MV-4-11 (cell line): ENCODE measurements around the gene PTEN.
A peak's percentile ranks its signal among the peaks of the same experiment; 100 is the strongest.
"Not testable (repeated sequence)": the region's sequence is repeated elsewhere in the genome, so short reads cannot be mapped to it uniquely, and the experiment has no call there.

Source experiments
- DNase-seq: peaks from one replicate; lab custom pipeline; 2025; lab: John Stamatoyannopoulos, UW

The PTEN gene

DNA sequence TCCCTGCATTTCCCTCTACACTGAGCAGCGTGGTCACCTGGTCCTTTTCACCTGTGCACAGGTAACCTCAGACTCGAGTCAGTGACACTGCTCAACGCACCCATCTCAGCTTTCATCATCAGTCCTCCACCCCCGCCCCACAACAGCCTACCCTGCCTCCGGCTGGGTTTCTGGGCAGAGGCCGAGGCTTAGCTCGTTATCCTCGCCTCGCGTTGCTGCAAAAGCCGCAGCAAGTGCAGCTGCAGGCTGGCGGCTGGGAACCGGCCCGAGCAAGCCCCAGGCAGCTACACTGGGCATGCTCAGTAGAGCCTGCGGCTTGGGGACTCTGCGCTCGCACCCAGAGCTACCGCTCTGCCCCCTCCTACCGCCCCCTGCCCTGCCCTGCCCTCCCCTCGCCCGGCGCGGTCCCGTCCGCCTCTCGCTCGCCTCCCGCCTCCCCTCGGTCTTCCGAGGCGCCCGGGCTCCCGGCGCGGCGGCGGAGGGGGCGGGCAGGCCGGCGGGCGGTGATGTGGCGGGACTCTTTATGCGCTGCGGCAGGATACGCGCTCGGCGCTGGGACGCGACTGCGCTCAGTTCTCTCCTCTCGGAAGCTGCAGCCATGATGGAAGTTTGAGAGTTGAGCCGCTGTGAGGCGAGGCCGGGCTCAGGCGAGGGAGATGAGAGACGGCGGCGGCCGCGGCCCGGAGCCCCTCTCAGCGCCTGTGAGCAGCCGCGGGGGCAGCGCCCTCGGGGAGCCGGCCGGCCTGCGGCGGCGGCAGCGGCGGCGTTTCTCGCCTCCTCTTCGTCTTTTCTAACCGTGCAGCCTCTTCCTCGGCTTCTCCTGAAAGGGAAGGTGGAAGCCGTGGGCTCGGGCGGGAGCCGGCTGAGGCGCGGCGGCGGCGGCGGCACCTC is at the start of gene PTEN, which contains the start of gene KLLN:
PTEN (plus strand) TSS at position 573 of the 891 bp plus-strand sequence. CDS start 845 bp downstream, outside the sequence.
KLLN (minus strand) TSS at position 481 of the 891 bp plus-strand sequence. CDS start 1,046 bp downstream, outside the sequence.
- peak; percentile 92 for DNase-seq

DNA sequence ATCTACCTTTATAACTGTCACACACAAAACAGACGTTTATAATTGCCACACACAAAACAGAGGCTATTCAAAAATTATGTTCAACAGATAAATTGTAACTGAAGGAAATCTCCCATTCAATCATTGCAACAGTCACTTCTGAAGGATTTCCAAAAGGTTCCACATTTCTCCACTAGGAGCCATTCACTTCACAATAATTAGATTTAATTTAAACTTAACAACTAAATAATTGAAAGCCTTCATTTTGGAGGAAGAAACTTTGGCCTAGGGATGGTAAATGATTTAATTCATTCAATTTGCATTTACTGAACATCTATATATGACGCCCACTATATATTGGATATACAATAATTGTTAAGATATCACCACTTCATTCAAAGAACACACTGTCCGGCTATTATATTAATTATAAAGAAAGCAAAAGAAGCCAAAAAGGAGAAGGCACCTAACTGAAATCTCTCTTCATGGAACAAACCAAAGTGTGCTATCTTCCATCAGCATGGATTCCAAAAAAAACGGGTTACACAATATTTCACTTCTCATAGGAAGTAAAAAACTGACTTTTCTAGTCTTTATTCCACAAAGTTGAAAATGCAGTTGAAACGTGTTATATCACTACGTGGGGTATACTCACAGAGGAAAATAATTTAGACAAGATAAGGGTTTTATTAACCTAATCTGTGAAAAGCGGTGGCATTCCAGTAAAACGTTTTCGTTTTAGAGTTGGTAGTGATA is 47.1 kb upstream of the PTEN start:
- peak; percentile 16 for DNase-seq

- DNase-seq = no peak
Observed at GRCh38 chr10:87816898-87817608, 46.4 kb upstream of the PTEN start.

- peak; percentile 85 for DNase-seq
Observed at GRCh38 chr10:87817609-87818504, 45.6 kb upstream of the PTEN start, which contains the start of gene ATAD1. TSS of gene ATAD1 (minus strand) at chr10:87818226. CDS start at chr10:87814599, 3,627 bp downstream.

DNA sequence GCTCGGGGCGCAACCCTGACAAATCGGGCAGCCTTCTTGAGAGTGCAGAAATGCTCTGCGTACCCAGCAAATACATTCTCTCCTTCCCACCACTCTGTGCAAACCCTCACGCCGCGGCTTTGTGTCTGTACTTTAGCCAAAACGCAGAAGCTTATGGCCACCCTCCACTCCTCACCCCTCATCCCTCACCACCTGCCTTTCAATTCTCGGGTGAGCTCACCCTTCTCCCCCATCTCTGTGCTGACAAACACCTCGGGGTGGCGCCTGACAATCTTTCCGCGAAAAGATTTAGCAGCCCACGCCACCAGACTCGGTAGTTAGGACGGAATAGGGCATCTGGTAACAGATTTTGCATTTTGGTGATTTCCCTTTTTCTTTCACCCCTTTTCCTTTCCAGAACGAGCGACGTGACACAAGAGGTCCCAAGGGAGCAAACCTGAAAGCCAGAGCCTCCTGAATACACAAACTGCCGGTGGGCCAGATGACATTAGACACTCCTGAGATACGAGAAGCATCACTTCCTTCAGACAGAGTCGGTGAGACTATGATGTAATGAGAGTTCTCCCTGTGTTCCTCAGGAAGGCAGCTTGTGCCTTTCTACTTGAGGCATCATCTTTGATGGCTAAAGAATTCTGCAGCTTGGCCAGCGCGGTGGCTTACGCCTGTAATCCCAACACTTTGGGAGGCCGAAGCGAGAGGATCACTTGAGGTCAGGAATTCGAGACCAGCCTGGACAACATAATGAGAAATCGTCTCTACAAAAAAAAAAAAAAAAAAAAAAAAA is 44.7 kb upstream of the PTEN start:
- peak; percentile 17 for DNase-seq

DNA sequence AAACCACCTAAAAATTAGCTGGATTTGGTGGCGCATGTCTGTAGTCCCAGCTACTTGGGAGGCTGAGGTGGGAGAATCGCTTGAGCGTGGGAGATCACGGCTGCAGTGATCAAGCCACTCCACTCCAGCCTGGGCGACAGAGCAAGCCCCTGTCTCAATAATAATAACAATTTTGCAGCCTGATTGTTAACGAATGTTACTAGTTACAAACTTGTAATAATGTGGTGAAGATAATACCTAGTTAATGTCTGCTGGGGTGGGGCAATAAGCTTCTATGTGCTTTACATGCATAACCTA is 44.2 kb upstream of the PTEN start:
- DNase-seq = no peak

- no peak for DNase-seq
Observed at GRCh38 chr10:87826653-87827052, 36.8 kb upstream of the PTEN start.

GRCh38 chr10:87827681-87828080 is 35.7 kb upstream of the PTEN start:
- DNase-seq = no peak

GRCh38 chr10:87829051-87829450 is 34.4 kb upstream of the PTEN start:
- not testable (repeated sequence) for DNase-seq

GRCh38 chr10:87829986-87830729 is 33.3 kb upstream of the PTEN start:
- DNase-seq = no peak

GRCh38 chr10:87836098-87836497 is 27.3 kb upstream of the PTEN start:
- no peak for DNase-seq

GRCh38 chr10:87837445-87837844 is 26.0 kb upstream of the PTEN start:
- peak; percentile 78 for DNase-seq

GRCh38 chr10:87838650-87839049 is 24.8 kb upstream of the PTEN start:
- DNase-seq = no peak

- DNase-seq = no peak
Observed at GRCh38 chr10:87841186-87841585, 22.2 kb upstream of the PTEN start.

DNA sequence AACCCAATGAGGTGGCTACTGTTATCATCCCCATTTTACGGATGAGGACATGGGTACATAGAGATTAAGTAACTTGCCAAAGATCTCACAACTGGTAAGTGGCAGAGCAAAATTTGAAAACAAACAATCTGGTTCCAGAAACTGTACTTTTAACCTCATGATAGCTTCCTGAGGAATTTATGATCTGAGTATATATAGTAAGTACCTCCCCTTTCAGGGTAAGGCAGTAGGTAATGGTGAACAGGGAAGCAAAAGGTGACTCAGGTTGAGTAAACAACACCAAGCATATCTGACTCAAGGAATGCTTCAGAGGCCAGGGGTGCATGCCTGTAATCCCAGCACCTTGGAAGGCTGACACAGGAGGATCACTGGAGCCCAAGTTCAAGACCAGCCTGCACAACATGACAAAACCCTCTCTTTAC is 21.2 kb upstream of the PTEN start:
- no peak for DNase-seq

DNA sequence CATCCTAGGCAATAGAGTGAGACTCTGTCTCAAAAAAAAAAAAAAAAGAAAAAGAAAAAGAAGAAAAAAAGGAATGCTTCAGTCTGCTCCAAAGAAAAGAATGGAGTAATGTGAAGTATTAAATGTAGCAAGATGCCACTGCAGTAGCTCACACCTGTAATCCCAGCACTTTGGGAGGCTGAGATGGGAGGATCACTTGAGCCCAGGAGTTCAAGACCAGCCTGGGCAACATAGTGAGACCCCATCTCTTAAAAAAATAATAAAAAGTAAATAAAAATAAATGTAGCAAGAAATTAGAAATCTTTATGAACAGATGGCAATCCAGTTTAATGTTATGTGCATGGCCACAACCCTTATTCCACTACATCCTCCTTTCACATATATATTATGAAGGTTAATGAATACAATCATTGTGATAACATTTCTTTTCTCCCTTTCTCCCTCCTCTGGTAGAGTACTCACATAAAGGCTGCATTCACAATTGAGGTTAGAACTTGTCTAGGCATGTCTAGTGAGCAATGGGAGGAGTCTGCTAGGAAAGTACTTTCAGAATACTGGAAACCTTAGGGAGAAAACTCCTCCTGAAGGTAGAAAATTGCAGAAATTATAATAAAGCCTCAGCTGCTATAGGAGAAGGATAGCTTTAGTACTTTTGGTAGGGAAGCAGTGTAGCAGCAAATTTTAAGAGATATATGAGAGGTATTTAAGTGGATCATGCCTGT is 20.5 kb upstream of the PTEN start:
- DNase-seq = peak; percentile 42

- no peak for DNase-seq
Observed at GRCh38 chr10:87843714-87844113, 19.7 kb upstream of the PTEN start.

DNA sequence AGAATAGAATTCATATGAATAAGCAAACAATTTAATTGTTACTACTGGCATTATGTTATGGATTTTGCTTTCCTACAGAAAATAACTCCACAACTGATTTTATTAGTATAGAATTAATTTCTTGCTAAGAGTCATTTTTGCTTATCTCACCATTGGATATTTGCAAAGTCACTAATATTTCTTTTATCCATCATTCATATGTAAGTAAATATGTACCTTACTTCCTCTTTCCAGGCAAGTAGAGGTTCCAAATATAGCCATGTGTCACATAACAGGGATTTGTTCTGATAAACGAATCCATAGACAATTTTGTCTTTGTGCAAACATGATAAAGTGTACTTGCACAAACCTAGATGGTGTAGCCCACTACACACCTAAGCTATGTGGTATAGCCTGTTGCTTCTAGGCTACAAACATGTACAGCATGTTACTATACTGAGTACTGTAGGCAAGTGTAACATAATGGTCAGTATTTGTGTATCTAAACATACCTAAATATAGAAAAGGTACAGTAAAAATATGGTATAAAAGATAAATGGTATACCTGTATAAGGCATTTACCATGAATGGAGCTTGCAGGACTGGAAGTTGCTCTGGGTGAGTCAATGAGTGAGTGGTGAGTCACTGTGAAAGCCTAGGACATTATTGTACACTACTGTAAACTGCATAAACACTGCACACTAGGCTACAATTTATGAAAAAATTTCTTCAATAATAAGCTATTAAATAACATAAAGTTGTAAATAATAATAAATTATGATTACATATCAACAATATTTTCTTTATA is 18.4 kb upstream of the PTEN start:
- peak; percentile 19 for DNase-seq
